Measurements from ENCODE around the gene OSBPL2. TPM values are rescaled to one million over a fixed set of nuclear protein-coding genes. Genes with fewer than 3 reads are reported as not detected.

OSBPL2 gene
- total RNA-seq, 4 donors from 2014 or later: 24.3 to 35.9 (median 26.3) TPM

GRCh38 chr20:62293111-62293784, 54.9 kb downstream of the OSBPL2 start:
- TF ChIP-seq CTCF (IDR thresholded peaks at IDR 0.05): no peak
- DNase-seq (ENCODE audit: low spot score) (no peak), ATAC-seq (ENCODE audit: low FRiP score) (no peak)

- no peak for TF ChIP-seq CTCF (IDR thresholded peaks at IDR 0.05)
- no peak for ATAC-seq (ENCODE audit: low FRiP score)
- DNase-seq (ENCODE audit: low spot score): no peak
Measured at GRCh38 chr20:62293946-62294345, 55.6 kb downstream of the OSBPL2 start.

- ATAC-seq (ENCODE audit: low FRiP score): no peak
- TF ChIP-seq CTCF (IDR thresholded peaks at IDR 0.05): no peak
- no peak for DNase-seq (ENCODE audit: low spot score)
Measured at GRCh38 chr20:62294516-62294915, 56.2 kb downstream of the OSBPL2 start.

GRCh38 chr20:62296724-62297448, 58.6 kb downstream of the OSBPL2 start:
- ATAC-seq (ENCODE audit: low FRiP score) (no peak), DNase-seq (ENCODE audit: low spot score) (no peak)
- TF ChIP-seq CTCF (IDR thresholded peaks at IDR 0.05): no peak

- DNase-seq (ENCODE audit: low spot score) (no peak), ATAC-seq (ENCODE audit: low FRiP score) (no peak)
- TF ChIP-seq CTCF (IDR thresholded peaks at IDR 0.05): no peak
Measured at GRCh38 chr20:62297449-62298227, 59.3 kb downstream of the OSBPL2 start.

GRCh38 chr20:62298577-62299249, 60.4 kb downstream of the OSBPL2 start:
- no peak for DNase-seq (ENCODE audit: low spot score)
- no peak for ATAC-seq (ENCODE audit: low FRiP score)
- TF ChIP-seq CTCF (IDR thresholded peaks at IDR 0.05): no peak

All from omental fat pad (tissue), 4 donors.